ENCODE measurements around the gene ALDH1A1. TPM values are rescaled to one million over a fixed set of nuclear protein-coding genes. Genes with fewer than 3 reads are reported as not detected.
A peak's percentile ranks its signal among the peaks of the same experiment; 100 is the strongest.

The ALDH1A1 gene
- total RNA-seq, 1 donor from 2014 or later: 0.14 TPM

DNA sequence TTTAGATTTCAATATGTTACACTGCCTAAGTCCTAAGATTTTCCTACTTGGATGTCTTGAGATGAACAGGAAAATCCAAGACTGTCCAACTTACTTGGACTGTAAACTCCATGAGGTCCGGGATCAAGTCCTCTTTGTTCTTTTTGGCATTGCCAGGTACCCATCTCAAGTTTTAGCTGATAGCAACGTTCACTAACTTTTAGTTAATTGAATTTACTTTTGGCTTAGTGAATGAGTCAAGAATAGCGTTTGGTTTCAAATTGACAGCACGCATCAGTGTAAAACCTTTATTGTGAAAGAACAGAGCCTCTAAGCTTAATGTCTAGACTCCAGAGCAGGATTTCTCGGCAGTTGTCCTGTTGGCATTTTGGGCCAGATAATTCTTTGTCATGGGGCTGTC, 37.2 kb downstream of the ALDH1A1 start:
- Mint-ChIP-seq H3K27me3 (ENCODE audit: low read depth) (no peaks in the 10 kb centered on the region), H3K27ac (ENCODE audit: unreplicated experiment) (no peak overlapping the region), H3K4me1 (peaks cover 33% of the 10 kb centered on the region), H3K9me3 (no peaks in the 10 kb centered on the region), H3K4me3 (no peak overlapping the region), H3K36me3 (ENCODE audit: low read depth) (no peaks in the 10 kb centered on the region)
- no peak for DNase-seq (ENCODE audit: low read depth, low spot score)
- no peak for TF ChIP-seq CTCF (conservative IDR thresholded peaks at IDR 0.05)

GRCh38 chr9:72914750-72915149, 38.1 kb downstream of the ALDH1A1 start:
- Mint-ChIP-seq H3K27me3 (ENCODE audit: low read depth) (no peaks in the 10 kb centered on the region), H3K9me3 (no peaks in the 10 kb centered on the region), H3K4me3 (no peak overlapping the region), H3K36me3 (ENCODE audit: low read depth) (no peaks in the 10 kb centered on the region), H3K4me1 (peaks cover 33% of the 10 kb centered on the region), H3K27ac (ENCODE audit: unreplicated experiment) (no peak overlapping the region)
- TF ChIP-seq CTCF (conservative IDR thresholded peaks at IDR 0.05): no peak
- no peak for DNase-seq (ENCODE audit: low read depth, low spot score)

DNA sequence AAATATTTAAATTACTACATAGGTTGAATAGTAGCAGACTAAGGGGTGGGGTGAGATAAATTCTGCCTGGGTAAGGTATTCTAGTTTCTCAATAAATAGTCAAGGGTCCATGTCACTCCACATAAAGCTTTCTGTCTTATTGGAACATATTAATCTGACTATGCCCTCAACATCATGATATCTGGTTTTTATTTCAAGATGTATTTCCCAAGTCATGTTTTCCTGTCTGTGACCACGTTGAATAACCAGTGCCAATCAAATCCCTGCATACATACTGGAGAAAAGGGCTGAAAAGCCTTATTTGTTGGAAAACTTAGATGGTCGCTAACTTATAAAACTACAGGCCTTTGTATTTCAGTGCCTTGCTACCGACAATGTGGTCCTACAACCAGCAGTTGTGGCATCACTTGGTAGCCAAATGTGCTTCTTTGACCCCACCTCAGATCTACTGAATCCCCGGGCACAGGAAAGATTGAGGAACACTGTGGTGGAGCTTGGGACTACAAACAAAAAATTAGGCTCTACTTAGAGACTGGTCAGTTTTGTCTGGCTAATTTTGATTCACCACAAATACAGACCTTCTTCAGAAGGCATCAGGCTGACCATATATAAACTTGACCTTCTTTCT, 39.4 kb downstream of the ALDH1A1 start:
- Mint-ChIP-seq H3K9me3 (no peaks in the 10 kb centered on the region), H3K4me3 (no peak overlapping the region), H3K4me1 (peaks cover 25% of the 10 kb centered on the region), H3K27ac (ENCODE audit: unreplicated experiment) (no peak overlapping the region), H3K27me3 (ENCODE audit: low read depth) (no peaks in the 10 kb centered on the region), H3K36me3 (ENCODE audit: low read depth) (no peaks in the 10 kb centered on the region)
- TF ChIP-seq CTCF (conservative IDR thresholded peaks at IDR 0.05): no peak
- DNase-seq (ENCODE audit: low read depth, low spot score): no peak

DNA sequence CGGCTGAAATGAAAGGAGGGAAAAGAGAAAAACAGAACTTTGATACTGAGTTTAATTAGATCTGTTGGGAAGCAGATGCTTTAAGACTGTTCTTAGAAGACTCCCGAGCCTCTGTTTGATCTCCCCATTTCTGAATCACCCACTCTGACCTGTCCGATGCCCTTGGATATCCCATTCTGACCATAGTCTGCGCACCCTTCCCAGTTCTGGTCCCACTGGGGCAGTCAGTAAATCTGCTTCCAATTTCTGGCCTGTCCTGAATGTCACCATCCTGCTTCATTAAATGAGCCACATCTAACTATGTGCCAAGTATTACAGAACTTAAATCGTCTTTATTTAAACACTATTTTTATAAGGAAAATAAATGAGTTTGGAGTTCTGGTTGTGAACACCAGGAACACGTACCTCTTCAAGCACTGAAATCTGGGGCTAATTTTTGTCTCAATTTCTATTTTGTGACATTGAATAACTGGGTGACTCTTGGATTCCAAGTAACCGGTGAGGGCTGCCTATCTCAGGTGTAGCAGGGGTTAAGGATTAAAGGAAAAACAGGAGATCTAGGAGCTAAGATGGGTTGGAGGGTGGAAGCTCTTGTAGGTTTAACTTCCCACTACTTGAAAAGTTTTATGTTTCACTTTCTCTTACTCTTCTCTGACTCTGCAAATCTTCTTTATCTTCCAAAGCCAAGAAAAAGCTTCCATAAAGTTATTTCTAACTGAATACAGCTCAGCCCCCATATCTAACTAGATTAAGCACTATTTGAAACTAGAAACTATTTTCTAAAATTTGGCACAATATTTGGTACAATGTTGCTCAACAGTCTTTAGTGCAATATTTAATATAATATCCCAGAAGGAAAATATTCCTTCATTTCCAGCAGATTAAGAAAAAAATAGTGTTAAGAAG, 40.1 kb downstream of the ALDH1A1 start:
- Mint-ChIP-seq H3K4me1 (peaks cover 21% of the 10 kb centered on the region), H3K36me3 (ENCODE audit: low read depth) (no peaks in the 10 kb centered on the region), H3K27me3 (ENCODE audit: low read depth) (no peaks in the 10 kb centered on the region), H3K9me3 (no peaks in the 10 kb centered on the region), H3K4me3 (no peak overlapping the region), H3K27ac (ENCODE audit: unreplicated experiment) (no peak overlapping the region)
- no peak for DNase-seq (ENCODE audit: low read depth, low spot score)
- no peak for TF ChIP-seq CTCF (conservative IDR thresholded peaks at IDR 0.05)

GRCh38 chr9:72911816-72912215, 41.0 kb downstream of the ALDH1A1 start:
- Mint-ChIP-seq H3K4me3 (no peak overlapping the region), H3K9me3 (no peaks in the 10 kb centered on the region), H3K27ac (ENCODE audit: unreplicated experiment) (no peak overlapping the region), H3K36me3 (ENCODE audit: low read depth) (no peaks in the 10 kb centered on the region), H3K4me1 (peaks cover 21% of the 10 kb centered on the region), H3K27me3 (ENCODE audit: low read depth) (no peaks in the 10 kb centered on the region)
- DNase-seq (ENCODE audit: low read depth, low spot score): peak; percentile 7
- no peak for TF ChIP-seq CTCF (conservative IDR thresholded peaks at IDR 0.05)

All from neural crest cell (in vitro differentiated cells).